GM08714 (cell line): Measurements from ENCODE around the gene ZBTB1.
"Not testable (repeated sequence)": the region's sequence is repeated elsewhere in the genome, so short reads cannot be mapped to it uniquely, and the experiment has no call there.

Experiments used
- H3K4me3 ChIP-seq: fragments of 200-500 bp; sonication (Bioruptor generic); 2 replicates; pipeline ENCODE4 v1.5.1; 2014; ENCODE audit warnings: mild to moderate bottlenecking, low read length, inconsistent platforms
- ZNF274 ChIP-seq: IDR thresholded peaks from 2 replicates; pipeline ENCODE4 v1.6.1; 2012; ENCODE audit warnings: mild to moderate bottlenecking, low read depth, low read length

ZBTB1 gene

DNA sequence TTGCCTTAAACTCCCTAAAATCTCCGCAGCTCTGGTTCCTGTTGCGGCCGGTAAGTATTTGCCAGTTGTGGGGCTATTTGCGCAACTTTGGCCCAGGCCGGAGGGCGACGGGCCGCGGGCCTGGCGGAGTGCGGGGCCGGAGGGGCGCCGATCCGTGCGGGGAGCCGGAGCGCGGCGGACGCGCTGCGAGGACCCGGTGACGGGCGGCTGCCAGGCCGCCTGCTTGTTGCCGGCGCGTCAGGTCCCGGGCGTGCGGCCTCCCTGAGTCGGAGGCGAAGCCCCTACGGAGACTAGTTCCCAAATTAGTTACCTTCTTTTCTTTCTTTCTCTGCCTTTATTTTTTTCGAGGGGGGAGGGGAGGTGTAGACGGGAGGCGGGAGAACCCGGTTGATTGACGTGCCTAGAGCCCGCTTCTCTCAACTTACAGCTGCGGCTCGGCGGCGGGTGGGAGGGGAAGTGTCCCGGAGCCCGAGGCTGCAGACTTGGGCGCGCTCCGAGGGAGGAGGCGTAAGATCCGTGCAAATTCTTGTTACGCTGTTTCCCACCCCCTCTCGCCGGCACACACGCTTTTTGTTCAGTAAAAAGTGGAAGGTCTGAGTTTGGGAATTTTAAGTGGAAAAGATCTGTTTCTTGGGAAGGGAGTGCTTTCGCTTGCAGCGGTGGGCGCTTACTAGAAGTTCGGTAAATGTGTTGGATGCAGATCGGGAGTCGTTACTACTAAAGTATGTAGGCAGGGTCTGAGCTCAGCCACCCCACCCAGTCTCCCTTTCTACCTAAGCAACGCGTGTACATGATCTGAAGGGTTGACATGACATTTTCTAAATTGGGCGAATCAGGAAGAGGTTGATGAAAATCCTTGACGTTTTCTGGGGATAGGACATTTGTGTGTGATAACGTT, 576 bp downstream of the ZBTB1 start:
- TF ChIP-seq ZNF274: no peak
- H3K4me3 ChIP-seq: peak overlapping the region; percentile 93

DNA sequence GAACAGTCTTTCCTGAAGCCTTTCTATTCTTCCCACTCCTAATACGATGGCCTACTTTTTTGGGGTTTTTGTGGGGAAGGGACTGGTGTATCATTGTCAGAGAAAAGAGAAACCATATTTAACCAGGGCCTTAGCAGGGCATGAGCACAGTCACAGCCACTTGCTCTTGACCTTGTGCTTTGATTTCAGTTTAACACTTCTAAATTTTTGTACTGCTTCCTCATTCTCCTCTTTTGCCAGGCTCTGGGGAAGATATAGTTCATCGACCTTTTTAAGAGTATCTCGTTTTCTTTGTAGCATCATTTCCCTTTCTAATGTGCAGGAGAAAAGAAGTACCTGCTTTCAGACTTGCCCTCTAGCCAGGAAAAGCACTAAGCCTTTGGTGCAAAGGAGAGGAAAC, 2.2 kb downstream of the ZBTB1 start:
- no peak for TF ChIP-seq ZNF274
- H3K4me3 ChIP-seq: peak overlapping the region; percentile 93

DNA sequence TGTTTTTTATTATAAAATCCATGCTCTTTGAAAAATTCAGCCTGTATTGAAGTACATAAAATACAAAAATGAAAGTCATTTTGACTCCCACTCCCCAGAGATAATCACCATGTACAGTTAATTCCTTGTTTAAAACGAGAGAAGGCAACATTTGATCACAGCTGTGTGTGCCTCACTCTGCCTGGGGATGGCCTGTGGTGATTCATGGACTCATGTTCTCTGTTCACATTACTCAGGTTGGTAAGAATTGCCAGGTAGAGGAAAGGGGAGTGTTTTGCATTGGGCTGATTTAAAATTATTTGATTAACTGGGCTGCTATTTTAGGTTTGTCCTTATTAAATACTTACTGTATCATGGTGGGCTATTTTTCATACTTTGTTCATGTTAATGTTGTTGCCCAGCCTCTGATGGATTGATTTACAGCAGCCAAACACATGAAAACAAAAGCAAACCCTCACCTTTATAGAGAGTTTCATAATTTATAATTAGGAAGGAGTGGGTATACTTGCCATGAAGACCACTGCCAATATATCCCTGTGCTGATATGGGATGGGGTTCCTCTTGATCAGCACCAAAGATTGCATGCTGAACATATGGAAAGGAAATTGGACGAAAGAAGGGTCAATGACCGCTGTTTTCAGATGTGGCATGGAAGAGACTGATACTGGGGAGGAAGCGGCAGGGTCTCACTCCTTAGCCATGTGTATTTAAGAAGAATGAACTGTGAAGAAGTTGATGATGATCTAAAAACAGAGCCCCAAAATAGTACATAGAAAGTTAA, 3.0 kb downstream of the ZBTB1 start:
- TF ChIP-seq ZNF274: no peak
- peak overlapping the region; percentile 57 for H3K4me3 ChIP-seq

DNA sequence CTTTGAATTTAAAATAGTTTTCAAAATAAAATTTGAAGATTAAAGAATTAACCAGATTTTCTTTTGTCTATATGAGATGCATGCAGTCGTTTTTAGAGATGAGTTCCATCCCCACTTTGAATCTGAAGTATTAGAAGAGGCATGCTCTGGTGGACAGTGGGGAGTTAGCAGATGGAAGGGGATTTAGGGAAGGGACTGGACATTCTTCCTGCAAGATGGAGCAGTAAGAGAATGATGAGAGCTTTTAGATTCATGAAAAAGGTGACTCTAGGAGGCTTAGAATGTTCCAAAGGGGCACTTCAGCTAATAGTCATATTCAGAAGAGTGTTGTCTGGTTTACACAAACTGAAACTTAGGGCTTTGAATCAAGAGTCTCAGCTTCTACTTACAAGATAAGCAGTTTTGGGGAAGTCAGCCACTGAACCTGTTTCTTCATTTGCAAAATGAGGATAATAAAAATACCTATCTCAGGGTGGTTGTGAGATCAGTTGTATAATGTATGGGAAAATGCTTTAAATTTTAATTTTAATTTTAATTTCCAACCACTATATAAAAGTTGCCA, 3.7 kb downstream of the ZBTB1 start:
- TF ChIP-seq ZNF274: no peak
- peak overlapping the region; percentile 57 for H3K4me3 ChIP-seq

DNA sequence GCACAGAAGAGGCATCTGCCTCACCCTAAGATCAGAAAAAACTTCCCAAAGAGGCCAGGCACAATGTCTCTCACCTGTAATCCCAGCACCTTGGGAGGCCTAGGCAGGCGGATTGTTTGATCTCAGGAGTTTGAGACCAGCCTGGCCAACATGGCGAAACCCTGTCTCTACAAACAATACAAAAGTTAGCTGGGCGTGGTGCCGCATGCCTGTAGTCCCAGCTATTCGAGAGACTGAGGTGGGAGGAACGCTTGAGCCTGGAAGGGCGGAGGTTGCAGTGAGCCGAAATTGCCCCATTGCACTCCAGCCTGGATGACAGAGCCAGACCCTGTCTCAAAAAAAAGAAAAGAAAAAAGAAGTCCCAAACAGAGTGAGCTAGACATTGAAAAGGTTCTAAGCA, 4.5 kb downstream of the ZBTB1 start:
- no peak overlapping the region for H3K4me3 ChIP-seq
- TF ChIP-seq ZNF274: no peak

DNA sequence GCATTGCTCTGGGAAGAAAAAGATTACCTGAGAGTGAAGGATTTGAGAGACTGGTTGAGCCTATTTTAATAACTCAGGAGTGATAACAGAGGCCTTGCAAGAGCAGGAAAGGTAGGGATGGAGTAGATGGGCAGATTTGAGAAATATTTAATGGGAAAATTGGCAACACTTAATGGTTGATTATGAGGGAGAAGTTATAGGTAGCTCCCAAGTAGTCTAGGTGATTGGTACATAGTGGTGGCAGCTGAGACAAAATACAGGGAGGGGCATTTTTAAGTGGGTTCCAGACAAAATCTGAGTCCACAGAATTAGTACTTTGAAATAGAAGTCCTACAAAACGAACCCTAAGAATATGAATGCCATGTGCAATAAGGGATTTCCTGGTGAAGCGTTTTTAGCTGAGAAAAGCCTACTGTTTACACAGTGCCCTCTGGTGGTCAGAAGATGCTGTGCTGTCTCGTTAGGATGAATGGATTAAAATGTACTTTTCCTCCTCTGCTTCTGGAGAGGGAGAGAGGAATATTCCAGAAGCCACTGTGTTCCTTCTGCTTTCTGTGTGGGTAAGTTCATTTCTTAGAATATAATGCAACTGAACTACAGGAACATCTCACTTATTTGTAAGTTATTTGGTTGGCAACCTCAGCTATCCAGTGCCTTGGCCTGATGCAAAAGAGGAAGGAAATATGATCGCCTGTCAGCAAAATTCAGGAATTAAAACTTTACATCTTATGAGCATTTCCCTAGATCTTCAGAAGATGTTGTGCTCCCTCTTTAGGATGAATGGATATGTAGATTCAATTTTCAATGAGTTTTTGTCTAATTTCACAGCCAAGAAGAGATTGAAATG, 6.5 kb downstream of the ZBTB1 start:
- no peak overlapping the region for H3K4me3 ChIP-seq
- no peak for TF ChIP-seq ZNF274

DNA sequence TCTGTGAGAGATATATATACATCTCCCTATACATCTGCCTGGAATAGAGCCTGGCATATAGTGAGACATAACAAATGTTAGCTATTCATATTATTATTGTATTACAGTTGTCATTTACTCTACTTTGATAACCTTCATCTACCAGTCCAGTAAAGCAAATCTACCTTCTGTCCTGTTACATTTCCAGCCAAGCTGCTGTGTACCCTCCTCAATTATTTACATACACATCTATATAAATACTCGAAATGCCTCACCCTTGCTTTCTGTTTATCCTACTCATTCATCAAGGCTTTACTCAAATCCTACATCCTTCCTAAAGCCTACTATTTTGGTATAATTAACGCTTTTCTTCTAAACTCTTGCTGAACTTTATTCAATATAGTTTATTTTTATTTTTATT, 8.7 kb downstream of the ZBTB1 start:
- no peak for TF ChIP-seq ZNF274
- no peak overlapping the region for H3K4me3 ChIP-seq

DNA sequence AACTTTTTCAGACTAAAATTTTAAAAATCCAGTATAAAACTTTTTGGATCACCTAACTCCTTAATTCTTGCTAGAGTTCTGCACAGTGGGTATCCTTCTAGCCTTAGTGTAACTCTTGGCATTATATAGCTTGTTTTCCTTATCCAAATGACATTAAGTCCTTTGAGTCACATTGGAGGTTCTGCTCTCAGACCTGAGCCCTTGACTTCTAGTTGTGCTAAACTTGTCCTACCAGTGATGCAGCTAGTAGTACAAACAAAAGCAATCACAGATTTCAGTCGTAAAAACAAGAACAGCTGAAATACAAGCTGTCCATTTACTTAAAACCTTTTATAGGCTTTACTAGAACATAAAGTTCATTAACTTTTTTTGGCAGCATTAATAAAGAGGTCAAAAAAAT, 10.5 kb downstream of the ZBTB1 start:
- no peak overlapping the region for H3K4me3 ChIP-seq
- no peak for TF ChIP-seq ZNF274

DNA sequence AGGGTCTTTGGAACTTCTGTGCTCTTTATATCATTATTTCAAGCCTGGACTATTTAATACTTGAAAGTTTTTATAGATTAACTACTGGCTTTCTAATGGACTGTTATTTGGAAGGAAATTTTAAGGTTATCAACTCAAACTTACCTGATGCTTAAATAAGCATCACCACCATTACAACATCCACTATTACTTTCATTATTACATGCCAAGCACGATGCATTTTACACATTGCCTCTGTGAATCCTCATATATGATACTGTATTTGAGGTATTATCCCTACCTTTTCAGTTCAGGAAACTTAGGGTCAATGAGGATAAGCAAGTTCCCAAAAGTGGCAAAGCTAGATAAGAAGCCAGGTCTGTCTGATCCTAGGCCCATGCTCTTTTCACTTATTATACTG, 12.4 kb downstream of the ZBTB1 start:
- no peak overlapping the region for H3K4me3 ChIP-seq
- TF ChIP-seq ZNF274: no peak

DNA sequence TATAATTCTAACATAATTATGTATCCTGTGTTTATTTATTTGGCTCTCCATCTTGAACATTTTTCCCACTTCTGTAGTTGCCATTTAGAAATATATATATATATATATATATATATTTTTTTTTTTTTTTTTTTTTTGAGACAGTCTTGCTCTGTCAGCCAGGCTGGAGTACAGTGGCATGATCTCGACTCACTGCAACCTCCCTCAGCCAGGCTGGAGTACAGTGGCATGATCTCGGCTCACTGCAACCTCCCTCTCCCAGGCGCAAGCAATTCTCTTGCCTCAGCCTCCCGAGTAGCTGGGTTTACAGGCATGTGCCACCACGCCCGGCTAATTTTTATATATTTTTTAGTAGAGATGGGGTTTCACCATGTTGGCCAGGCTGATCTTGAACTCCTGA, 13.1 kb downstream of the ZBTB1 start:
- not testable (repeated sequence) for H3K4me3 ChIP-seq

DNA sequence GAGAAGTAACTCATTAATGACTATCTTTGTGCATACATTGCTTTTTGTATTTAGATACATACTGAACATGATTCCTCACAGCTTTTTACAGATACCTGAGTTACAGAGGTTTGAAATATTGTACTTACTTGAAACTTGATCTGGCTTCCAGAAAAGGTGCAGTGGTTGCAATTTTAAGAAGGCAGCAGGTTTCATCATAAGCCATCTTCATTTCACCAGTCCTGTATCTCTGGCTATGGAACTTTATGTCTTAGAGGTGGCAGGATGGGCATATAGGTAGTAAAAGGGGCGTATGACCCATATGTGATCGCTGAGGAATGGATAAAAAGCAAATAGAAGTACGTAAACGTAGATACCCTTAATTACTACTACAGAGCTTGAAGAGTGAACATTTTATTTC, 13.7 kb downstream of the ZBTB1 start:
- no peak overlapping the region for H3K4me3 ChIP-seq
- no peak for TF ChIP-seq ZNF274

DNA sequence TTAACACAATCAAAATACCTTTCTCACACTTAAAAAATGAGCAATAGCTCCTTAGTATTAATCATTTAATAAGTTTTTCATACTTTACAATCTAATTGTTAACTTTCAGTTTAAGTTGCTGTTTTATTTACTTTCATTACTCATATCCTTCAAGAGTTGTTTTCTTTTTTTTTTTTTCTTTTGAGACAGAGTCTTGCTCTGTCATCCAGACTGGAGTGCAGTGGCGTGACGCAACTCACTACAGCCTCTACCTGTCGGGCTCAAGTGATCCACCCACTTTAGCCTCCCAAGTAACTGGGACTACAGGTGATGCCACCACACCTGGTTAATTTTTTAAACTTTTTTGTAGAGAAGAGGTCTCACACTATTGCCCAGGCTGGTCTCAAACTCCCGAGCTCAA, 16.1 kb downstream of the ZBTB1 start:
- H3K4me3 ChIP-seq: no peak overlapping the region
- TF ChIP-seq ZNF274: no peak

DNA sequence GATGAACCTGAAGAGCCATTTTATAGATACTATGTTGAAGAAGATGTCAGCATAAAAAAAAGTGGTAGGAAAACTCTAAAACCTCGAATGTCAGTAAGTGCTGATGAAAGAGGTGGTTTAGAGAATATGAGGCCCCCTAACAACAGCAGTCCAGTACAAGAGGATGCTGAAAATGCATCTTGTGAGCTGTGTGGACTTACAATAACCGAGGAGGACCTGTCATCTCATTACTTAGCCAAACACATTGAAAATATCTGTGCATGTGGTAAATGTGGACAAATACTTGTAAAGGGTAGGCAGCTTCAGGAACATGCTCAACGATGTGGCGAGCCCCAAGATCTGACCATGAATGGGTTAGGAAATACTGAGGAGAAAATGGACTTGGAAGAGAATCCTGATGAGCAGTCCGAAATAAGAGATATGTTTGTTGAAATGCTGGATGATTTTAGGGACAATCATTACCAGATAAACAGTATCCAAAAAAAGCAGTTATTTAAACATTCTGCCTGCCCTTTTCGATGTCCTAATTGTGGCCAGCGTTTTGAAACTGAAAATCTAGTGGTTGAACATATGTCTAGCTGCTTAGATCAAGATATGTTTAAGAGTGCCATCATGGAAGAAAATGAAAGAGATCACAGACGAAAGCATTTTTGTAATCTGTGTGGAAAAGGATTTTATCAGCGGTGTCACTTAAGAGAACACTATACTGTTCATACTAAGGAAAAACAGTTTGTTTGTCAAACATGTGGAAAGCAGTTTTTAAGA, 18.2 kb downstream of the ZBTB1 start:
- no peak for TF ChIP-seq ZNF274
- H3K4me3 ChIP-seq: no peak overlapping the region
